ENCODE results near the gene CDKAL1.

DNA sequence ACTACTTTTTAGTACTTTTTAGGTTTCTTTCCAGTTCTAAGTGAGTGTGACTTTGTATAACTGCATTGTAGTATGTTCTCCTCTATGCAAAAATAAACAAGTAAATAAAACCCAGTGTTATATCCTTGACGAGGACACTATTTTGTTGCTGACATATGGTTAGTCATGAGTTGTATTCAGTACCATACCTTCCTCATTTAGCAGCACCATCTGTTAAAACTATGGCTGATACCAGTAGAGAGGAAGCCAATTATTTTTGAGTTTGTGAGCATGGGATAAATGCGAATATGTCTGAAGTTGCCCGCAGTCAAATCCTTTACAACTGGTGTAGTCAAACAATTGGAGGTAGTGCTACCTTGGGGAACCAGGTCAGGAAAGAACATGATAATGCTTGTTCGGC lies 74.1 kb downstream of the CDKAL1 start:
- TF ChIP-seq, protein P1, sequence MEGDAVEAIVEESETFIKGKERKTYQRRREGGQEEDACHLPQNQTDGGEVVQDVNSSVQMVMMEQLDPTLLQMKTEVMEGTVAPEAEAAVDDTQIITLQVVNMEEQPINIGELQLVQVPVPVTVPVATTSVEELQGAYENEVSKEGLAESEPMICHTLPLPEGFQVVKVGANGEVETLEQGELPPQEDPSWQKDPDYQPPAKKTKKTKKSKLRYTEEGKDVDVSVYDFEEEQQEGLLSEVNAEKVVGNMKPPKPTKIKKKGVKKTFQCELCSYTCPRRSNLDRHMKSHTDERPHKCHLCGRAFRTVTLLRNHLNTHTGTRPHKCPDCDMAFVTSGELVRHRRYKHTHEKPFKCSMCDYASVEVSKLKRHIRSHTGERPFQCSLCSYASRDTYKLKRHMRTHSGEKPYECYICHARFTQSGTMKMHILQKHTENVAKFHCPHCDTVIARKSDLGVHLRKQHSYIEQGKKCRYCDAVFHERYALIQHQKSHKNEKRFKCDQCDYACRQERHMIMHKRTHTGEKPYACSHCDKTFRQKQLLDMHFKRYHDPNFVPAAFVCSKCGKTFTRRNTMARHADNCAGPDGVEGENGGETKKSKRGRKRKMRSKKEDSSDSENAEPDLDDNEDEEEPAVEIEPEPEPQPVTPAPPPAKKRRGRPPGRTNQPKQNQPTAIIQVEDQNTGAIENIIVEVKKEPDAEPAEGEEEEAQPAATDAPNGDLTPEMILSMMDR (IDR thresholded peaks at IDR 0.05): no peak
- TF ChIP-seq EP300 (IDR thresholded peaks at IDR 0.05) (no peak), POLR2A (IDR thresholded peaks at IDR 0.05) (no peak), POLR2AphosphoS5 (IDR thresholded peaks at IDR 0.05) (no peak)
